Measurements from ENCODE around the gene OVOL2.
A peak's percentile ranks its signal among the peaks of the same experiment; 100 is the strongest.

The OVOL2 gene

GRCh38 chr20:18011482-18011881 lies 46.2 kb downstream of the OVOL2 start:
- no peak for DNase-seq

GRCh38 chr20:18009116-18009515 lies 48.6 kb downstream of the OVOL2 start:
- no peak for DNase-seq

GRCh38 chr20:18007534-18008292 lies 50.0 kb downstream of the OVOL2 start:
- peak; percentile 30 for DNase-seq

GRCh38 chr20:18006684-18007083 lies 51.0 kb downstream of the OVOL2 start:
- DNase-seq: no peak

GRCh38 chr20:18005990-18006364 lies 51.7 kb downstream of the OVOL2 start:
- no peak for DNase-seq

- DNase-seq: peak; percentile 24
Measured at GRCh38 chr20:18005170-18005989, 52.3 kb downstream of the OVOL2 start.

- peak; percentile 52 for DNase-seq
Measured at GRCh38 chr20:18004384-18005031, 53.2 kb downstream of the OVOL2 start.

- DNase-seq: no peak
Measured at GRCh38 chr20:18003897-18004296, 53.8 kb downstream of the OVOL2 start.

- DNase-seq: peak; percentile 40
Measured at GRCh38 chr20:18001131-18001921, 56.4 kb downstream of the OVOL2 start.

GRCh38 chr20:17999566-17999965 lies 58.1 kb downstream of the OVOL2 start:
- no peak for DNase-seq

- no peak for DNase-seq
Measured at GRCh38 chr20:17998446-17998845, 59.3 kb downstream of the OVOL2 start.

- DNase-seq: peak; percentile 49
Measured at GRCh38 chr20:17995967-17996819, 61.5 kb downstream of the OVOL2 start.

GRCh38 chr20:17993546-17993945 lies 64.2 kb downstream of the OVOL2 start:
- DNase-seq: no peak

GRCh38 chr20:17992847-17993513 lies 64.7 kb downstream of the OVOL2 start:
- no peak for DNase-seq

- no peak for DNase-seq
Measured at GRCh38 chr20:17992224-17992637, 65.5 kb downstream of the OVOL2 start.

- no peak for DNase-seq
Measured at GRCh38 chr20:17990278-17990972, 67.3 kb downstream of the OVOL2 start.

- no peak for DNase-seq
Measured at GRCh38 chr20:17987988-17988387, 69.7 kb downstream of the OVOL2 start.

- no peak for DNase-seq
Measured at GRCh38 chr20:17985388-17986018, 72.2 kb downstream of the OVOL2 start.

GRCh38 chr20:17976305-17976704 lies 81.4 kb downstream of the OVOL2 start:
- no peak for DNase-seq
